Measurements from ENCODE around the gene MTAP. TPM values are rescaled to one million over a fixed set of nuclear protein-coding genes. Genes with fewer than 3 reads are reported as not detected.

MTAP gene
- total and polyA plus RNA-seq, 10 donors = 11.9 to 56.3 (median 42.1) TPM

GRCh38 chr9:21761309-21761901 is 41.0 kb upstream of the MTAP start:
- DNase-seq = no peak
- 55 to 67% (median 58%) methylated on average over 4 of the region's 4 CpGs for WGBS, 5 donors
- no peaks in the 10 kb centered on the region for H3K36me3 ChIP-seq
- no peak overlapping the region for H3K27ac ChIP-seq
- H3K4me3 ChIP-seq = no peak overlapping the region
- H3K27me3 ChIP-seq (replicated peaks in 1 of 7) = peaks cover 0 to 13% (median 0%) of the 10 kb centered on the region in 7 donors
- TF ChIP-seq CTCF (IDR thresholded peaks at IDR 0.05 in 8 of 11, conservative IDR thresholded peaks at IDR 0.05 in 3 of 11) = no peak
- no peak for TF ChIP-seq POLR2A (IDR thresholded peaks at IDR 0.05)
- TF ChIP-seq POLR2AphosphoS5 (IDR thresholded peaks at IDR 0.05) = no peak
- H3K9me3 ChIP-seq = no peaks in the 10 kb centered on the region
- intact Hi-C loops (cut with DNase I; ENCODE audit: low total_unique reads) = no loop called here
- H3K4me1 ChIP-seq = no peaks in the 10 kb centered on the region

GRCh38 chr9:21762064-21762463 is 40.4 kb upstream of the MTAP start:
- Histone ChIP-seq H3K27ac (no peak overlapping the region), H3K27me3 (replicated peaks in 1 of 7) (peaks cover 0 to 13% (median 0%) of the 10 kb centered on the region in 7 donors), H3K9me3 (no peaks in the 10 kb centered on the region), H3K4me3 (no peak overlapping the region), H3K4me1 (no peaks in the 10 kb centered on the region), H3K36me3 (no peaks in the 10 kb centered on the region)
- intact Hi-C loops (cut with DNase I; ENCODE audit: low total_unique reads) = no loop called here
- no peak for DNase-seq
- TF ChIP-seq POLR2A (IDR thresholded peaks at IDR 0.05) = no peak
- TF ChIP-seq CTCF (IDR thresholded peaks at IDR 0.05 in 8 of 11, conservative IDR thresholded peaks at IDR 0.05 in 3 of 11) = no peak
- no peak for TF ChIP-seq POLR2AphosphoS5 (IDR thresholded peaks at IDR 0.05)
- WGBS, 5 donors = 79 to 93% (median 91%) methylated on average over 3 of the region's 3 CpGs

GRCh38 chr9:21764846-21765245 is 37.6 kb upstream of the MTAP start:
- no peak for TF ChIP-seq POLR2AphosphoS5 (IDR thresholded peaks at IDR 0.05)
- TF ChIP-seq POLR2A (IDR thresholded peaks at IDR 0.05) = no peak
- TF ChIP-seq CTCF (IDR thresholded peaks at IDR 0.05 in 8 of 11, conservative IDR thresholded peaks at IDR 0.05 in 3 of 11) = no peak
- DNase-seq = no peak
- Histone ChIP-seq H3K9me3 (no peaks in the 10 kb centered on the region), H3K4me1 (no peaks in the 10 kb centered on the region), H3K27me3 (replicated peaks in 1 of 7) (peaks cover 0 to 13% (median 0%) of the 10 kb centered on the region in 7 donors), H3K36me3 (no peaks in the 10 kb centered on the region), H3K27ac (no peak overlapping the region), H3K4me3 (no peak overlapping the region)
- 53 to 72% (median 60%) methylated on average over 3 of the region's 3 CpGs for WGBS, 5 donors
- intact Hi-C loops (cut with DNase I; ENCODE audit: low total_unique reads) = no loop called here

- no peak for DNase-seq
- whole genome bisulfite sequencing, 5 donors = 62 to 79% (median 67%) methylated on average over 2 of the region's 2 CpGs
- TF ChIP-seq CTCF (IDR thresholded peaks at IDR 0.05 in 8 of 11, conservative IDR thresholded peaks at IDR 0.05 in 3 of 11) (no peak), POLR2A (IDR thresholded peaks at IDR 0.05) (no peak), POLR2AphosphoS5 (IDR thresholded peaks at IDR 0.05) (no peak)
- Histone ChIP-seq H3K27ac (no peak overlapping the region), H3K4me3 (no peak overlapping the region), H3K4me1 (no peaks in the 10 kb centered on the region), H3K36me3 (no peaks in the 10 kb centered on the region), H3K9me3 (no peaks in the 10 kb centered on the region), H3K27me3 (replicated peaks in 1 of 7) (peaks cover 0 to 16% (median 0%) of the 10 kb centered on the region in 7 donors)
- intact Hi-C loops (cut with DNase I; ENCODE audit: low total_unique reads) = no loop called here
Measured at GRCh38 chr9:21766096-21766495, 36.3 kb upstream of the MTAP start.
